NB4 (cell line): Measurements from ENCODE around the gene MICAL3.
A peak's percentile ranks its signal among the peaks of the same experiment; 100 is the strongest.

Experiments
- DNase-seq: peaks from one replicate; pipeline ENCODE4 v3.0.0; 2010; ENCODE audit warnings: low read depth
- H3K4me3 ChIP-seq: one replicate; pipeline ENCODE4 v1.5.1; 2011; ENCODE audit warnings: mild to moderate bottlenecking, low read depth, low read length, moderate library complexity
- MYC ChIP-seq: IDR thresholded peaks from 2 replicates; pipeline ENCODE4 v1.6.1; 2011; ENCODE audit warnings: low read depth, low read length
- POLR2A ChIP-seq: IDR thresholded peaks from 2 replicates; pipeline ENCODE4 v1.6.1; 2011; ENCODE audit warnings: mild to moderate bottlenecking; ENCODE audit not compliant: insufficient read length; ENCODE audit errors: extremely low read depth
- TF ChIP-seq, protein P1 (sequence below): IDR thresholded peaks from one replicate; pipeline ENCODE4 v1.5.1; 2012; ENCODE audit warnings: low read depth, low read length
- TF ChIP-seq, protein P2 (sequence below): IDR thresholded peaks from 2 replicates; pipeline ENCODE4 v1.6.1; 2011; ENCODE audit warnings: low read depth, low read length

The MICAL3 gene

DNA sequence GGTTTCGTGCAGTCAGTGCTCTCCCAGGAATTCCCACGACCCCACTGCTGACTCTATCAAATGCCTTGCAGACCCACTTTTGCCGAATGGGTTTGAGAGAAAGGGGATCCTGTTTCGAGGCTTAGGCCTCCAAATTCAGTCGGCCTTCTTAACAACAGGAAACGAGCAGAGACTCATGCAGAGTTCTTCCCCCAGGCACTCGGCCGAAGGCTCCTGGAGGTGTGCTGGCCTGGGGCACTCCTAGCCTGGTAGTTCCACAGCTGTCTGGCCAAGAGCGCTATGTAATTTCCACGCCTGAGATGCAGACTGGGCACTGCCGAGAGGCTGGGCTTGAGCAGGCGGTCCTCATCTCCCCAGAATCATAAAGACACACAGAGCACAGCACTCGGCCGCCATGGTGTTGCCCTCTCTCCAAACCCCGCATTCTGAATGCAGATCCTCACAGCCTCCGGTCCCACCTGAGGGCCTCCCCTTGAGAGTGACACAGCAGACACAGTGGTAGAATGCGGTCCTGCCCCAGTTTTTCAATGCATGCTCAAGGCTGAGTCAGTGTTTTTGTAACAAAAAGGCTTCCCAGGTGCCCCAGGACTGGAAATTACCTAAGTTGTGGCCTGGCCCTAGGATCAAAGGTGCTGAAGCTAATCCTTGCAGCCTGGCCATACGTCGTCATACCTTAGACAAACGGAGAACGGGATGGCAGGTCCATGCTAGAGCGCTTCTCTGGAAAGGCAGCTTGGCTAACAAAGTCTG lies 219.9 kb downstream of the MICAL3 start:
- no peak overlapping the region for H3K4me3 ChIP-seq
- no peak for DNase-seq
- TF ChIP-seq MYC = no peak
- TF ChIP-seq, protein P1, sequence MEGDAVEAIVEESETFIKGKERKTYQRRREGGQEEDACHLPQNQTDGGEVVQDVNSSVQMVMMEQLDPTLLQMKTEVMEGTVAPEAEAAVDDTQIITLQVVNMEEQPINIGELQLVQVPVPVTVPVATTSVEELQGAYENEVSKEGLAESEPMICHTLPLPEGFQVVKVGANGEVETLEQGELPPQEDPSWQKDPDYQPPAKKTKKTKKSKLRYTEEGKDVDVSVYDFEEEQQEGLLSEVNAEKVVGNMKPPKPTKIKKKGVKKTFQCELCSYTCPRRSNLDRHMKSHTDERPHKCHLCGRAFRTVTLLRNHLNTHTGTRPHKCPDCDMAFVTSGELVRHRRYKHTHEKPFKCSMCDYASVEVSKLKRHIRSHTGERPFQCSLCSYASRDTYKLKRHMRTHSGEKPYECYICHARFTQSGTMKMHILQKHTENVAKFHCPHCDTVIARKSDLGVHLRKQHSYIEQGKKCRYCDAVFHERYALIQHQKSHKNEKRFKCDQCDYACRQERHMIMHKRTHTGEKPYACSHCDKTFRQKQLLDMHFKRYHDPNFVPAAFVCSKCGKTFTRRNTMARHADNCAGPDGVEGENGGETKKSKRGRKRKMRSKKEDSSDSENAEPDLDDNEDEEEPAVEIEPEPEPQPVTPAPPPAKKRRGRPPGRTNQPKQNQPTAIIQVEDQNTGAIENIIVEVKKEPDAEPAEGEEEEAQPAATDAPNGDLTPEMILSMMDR = no peak
- TF ChIP-seq, protein P2, sequence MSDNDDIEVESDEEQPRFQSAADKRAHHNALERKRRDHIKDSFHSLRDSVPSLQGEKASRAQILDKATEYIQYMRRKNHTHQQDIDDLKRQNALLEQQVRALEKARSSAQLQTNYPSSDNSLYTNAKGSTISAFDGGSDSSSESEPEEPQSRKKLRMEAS = no peak
- TF ChIP-seq POLR2A = no peak

DNA sequence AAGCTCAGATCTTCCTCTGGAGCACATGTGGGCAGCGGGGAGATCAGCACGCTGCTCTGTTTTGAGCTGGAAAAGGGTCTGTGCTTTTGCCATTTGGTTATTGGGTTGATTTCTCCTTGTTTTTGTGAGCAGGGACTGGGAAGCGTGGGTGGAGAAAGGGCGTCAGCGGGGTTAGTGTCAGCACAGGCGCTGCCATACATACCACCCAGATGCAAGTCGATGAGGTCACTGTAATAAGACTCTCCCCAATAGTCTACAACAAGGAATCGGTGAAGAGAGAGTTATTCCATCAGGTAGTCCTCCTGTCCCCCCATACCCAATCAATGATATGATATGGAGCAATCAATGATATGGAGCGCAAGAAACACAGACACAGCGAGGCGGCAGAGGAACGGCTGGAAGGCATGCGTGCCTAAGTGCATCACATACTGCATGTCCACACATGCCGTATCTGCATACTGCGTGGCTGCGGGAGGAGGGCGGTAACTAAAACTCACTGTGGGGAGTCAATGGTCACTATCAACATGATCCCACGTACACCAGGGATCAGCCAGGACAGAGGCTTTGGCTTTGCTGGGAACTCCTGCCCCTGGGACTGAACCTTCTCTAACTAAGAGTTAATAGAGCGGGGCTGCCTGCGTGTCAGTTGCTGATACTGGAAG lies 220.6 kb downstream of the MICAL3 start:
- TF ChIP-seq POLR2A (no peak), MYC (no peak)
- TF ChIP-seq, protein P2 = no peak
- TF ChIP-seq, protein P1 = no peak
- no peak for DNase-seq

DNA sequence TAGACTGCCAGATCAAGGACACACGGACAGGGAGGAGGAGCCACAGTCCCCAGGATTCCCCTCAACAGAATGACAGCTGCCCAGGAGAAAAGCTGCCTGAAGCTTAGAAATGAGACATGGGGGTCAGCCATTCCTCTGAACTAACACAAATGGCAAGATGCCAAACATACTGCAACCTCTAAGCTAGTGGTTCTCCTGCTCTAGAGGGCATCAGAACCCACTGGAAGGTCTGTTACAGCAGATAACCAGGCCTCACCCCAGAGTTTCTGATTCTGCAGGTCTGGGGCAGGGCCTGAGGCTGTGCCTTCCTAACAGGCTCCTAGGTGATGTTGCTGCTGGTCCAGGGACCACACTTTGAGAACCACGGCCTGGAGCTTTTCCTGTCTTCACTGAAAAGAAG lies 221.5 kb downstream of the MICAL3 start:
- H3K4me3 ChIP-seq = no peak overlapping the region
- DNase-seq = no peak
- TF ChIP-seq MYC (no peak), POLR2A (no peak)
- TF ChIP-seq, protein P1 = no peak
- TF ChIP-seq, protein P2 = no peak

More for the DNA sequence above, 220.6 kb downstream of the MICAL3 start:
- no peak overlapping the region for H3K4me3 ChIP-seq

DNA sequence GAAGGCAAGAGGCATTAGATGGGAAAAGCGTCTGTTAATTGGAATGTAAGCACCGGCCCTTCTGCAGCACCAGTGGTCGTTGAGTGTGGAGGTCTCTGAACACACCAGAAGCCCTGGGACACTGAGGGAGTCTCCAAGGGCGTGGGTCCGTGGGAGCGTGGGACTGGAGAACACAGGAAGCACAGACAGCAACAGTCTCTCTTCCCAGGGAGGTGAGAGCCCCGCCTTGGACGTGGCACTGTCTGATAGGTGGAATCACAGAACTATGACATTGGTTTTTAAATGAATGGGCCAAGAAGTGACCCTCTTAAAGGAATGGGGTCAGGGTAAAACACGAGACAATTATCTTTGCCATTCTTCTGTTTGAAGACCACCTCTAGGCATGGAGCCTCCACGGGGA lies 221.9 kb downstream of the MICAL3 start:
- no peak overlapping the region for H3K4me3 ChIP-seq
- no peak for DNase-seq
- TF ChIP-seq, protein P1 = no peak
- TF ChIP-seq MYC (no peak), POLR2A (no peak)
- TF ChIP-seq, protein P2 = no peak

DNA sequence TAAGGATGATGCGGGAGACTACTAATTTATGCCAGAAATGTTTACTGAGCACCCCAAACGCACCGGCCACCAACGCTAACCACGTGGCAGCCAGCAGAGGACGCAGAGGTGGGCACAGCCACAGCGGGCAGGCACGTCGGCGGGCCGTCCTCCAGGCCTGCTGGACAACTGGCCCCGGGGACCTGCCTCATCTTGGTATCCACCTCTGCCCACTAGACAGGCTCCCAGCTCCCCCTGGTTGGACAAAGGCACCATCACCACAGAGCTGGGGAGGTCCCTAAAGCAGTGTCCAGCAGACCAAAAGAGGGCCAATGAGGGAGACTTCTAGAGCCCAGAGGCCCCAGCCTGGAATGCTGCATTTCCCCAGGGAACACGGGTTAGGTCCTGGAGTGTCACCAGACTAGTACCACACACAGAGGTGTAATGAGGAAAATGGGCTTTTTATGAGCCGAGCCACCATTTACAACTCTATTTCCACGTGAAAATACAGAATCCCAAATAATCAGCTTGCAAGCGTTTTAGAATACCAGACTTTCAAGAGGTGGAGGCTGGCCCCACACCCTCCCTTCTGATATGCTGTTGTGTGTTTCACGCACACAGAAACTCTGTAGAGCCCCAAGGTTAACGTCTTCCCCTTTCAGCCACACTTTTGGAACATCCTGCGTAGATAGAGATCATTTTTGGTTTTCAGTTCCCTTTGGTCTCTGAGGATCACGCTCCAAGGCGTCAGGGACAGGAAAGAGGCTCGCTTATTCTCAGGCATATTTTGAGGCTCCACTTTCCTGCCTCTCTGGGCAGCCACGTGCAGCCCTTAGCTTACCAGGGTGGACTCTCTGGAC lies 226.4 kb downstream of the MICAL3 start:
- TF ChIP-seq POLR2A (no peak), MYC (no peak)
- TF ChIP-seq, protein P1 = no peak
- TF ChIP-seq, protein P2 = no peak
- H3K4me3 ChIP-seq = no peak overlapping the region
- DNase-seq = peak; percentile 21
